Dedifferentiated amniotic fluid mesenchymal stem cell (primary cell): ENCODE data around the gene LARGE1.
"Not testable (repeated sequence)": the region's sequence is repeated elsewhere in the genome, so short reads cannot be mapped to it uniquely, and the experiment has no call there.

Experiments used
- DNase-seq: peaks from one replicate; pipeline ENCODE4 v3.0.0-alpha.2; 2016; ENCODE audit errors: extremely low spot score

The LARGE1 gene

DNA sequence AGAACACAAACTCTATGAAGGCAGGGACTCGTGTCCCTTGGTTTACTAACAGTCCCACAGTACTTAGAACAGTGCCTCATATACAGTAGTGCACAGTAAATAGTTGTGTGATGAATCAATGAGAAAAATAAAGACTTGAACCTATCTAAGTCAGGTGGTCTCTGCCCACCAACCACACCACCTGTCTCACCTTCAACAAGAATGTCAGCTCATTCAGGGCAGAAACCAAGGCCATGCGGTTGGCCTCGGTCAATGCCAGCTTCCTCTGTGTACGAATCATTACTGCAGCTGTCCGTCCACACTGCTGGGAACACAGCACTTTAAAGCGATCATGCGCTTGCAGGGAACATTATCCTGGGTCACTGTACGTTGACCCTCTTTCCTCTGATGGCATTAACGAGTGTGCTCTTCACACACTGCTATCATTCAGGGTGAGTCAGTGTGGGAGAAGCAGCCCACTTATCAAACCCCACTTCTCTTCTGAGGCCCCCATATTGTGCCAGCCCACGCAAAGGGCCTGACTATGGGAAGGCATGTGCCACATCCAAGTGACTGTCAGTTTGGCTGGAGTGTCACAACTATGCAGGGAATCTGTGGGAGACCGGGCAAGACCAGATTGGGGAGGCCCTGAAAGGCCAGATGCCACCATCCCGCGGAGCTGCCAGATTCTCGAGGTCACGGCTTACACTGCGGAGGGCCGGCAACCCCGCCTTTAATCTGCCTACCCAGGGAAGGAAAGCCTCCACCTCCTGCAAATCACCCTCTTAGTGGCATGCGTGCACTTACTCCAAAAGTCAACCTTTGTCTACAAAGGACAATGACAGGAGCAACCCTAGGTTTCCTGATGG lies 36.1 kb downstream of the LARGE1 start:
- no peak for DNase-seq

DNA sequence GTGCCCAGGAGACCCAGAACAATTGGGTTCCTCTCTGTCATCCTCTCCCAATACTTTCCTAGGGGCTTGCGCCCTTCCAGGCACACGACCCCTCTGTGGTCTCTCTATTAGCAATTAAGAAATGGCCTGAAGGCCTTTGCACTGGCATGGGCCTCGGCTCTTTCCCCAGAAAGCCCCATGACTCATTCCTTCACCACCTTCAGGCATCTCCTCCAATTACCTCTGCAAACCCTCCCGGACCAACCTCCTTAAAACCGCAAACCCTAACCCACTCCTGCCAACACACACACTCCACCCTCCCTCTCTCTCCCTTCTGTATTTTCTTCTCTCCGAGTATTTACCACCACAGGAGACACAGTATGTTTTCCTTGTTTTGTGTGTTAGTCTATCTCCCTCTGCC lies 36.7 kb downstream of the LARGE1 start:
- DNase-seq = no peak

DNA sequence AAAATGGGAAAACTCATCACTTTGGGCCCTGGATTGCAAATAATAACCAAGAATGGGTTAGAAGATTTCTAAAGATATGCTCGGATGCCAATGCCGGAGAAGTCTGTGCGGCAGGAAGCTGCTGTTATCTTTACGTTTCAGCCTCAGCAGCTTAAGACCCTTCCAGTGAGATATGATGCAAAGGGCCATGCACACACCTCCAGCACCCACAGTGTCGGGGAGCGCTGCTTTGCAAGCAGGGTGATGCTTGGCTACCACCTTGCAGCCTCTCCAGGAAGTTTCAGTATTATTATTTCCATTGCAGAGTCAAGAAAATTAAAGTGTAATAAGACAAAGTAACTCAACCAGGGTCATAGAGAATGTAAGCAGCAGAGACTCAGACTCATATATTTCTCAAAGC lies 37.3 kb downstream of the LARGE1 start:
- no peak for DNase-seq

DNA sequence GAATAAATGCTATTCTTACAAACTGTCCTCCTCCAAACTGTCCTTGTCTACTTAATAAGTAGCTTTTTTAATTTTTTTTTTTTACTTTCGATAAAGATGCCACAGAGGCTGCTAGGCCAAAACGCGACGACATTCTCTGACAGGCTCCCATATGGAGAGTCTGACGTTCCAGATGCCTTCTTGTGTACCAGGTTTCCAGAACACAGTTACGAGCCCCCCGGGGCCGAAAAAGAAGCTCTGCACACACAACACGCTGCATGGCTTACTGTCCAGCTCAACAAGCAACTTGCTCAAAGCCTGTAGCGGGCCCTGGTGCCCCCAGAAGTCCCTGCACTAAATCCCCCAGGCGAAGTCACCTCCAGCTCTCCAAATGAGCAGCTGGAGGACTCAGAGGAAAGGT lies 39.3 kb downstream of the LARGE1 start:
- no peak for DNase-seq

DNA sequence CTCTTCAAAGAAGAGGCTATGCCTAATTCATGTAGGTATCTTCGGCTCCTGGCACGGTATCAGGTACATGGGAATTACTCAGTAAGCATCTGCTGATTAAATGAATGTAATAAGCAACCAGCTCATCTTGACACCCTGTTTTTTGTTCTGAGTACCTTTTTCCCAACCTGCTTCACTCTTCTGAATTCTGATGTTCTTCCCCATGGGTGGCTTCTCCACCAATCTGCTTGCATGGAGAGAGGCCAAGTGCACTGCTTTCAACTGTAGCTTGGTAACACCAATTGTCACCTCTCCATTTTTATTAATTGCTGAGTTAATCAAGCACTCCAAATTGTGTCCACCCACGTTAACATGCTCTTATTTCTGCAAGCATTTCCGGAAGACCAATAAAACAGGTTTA lies 40.5 kb downstream of the LARGE1 start:
- no peak for DNase-seq

DNA sequence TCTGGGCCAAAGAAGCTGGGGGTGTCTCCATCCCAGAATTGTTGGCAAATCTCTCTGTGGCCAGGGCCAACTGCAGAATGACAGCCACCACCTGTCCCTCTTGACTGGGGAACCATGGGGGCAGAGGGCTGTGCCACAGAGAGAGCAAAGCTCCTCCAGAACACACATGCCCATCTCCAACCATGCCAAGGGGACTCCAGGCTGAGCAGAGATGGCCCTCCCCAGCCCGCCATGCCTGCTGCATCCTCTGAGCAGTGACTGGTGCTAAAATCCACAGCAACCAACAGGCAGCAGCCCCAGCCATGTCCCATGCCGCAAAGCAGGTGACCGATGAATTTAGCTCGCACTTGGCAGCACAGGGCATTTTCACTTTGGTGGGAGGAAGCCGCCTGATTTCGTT lies 45.0 kb downstream of the LARGE1 start:
- no peak for DNase-seq

DNA sequence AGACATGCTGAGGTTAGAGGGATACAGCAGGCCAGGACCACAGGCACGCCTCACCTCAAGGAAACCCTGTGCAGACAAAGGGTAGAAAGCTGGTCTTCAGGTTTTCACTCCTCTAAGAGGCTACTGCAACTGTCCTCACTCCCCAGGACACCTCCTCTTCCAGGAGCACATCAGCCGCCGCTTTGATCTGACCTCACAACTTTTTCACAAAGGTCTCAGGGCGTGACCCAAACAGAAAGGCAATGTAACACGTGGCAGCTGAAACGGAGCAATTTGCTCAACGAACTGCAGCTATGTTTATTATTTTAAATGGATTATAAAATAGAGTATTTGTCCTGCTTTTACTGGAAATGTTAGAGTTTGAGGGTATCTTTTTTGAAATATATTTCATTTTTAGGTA lies 46.1 kb downstream of the LARGE1 start:
- no peak for DNase-seq

DNA sequence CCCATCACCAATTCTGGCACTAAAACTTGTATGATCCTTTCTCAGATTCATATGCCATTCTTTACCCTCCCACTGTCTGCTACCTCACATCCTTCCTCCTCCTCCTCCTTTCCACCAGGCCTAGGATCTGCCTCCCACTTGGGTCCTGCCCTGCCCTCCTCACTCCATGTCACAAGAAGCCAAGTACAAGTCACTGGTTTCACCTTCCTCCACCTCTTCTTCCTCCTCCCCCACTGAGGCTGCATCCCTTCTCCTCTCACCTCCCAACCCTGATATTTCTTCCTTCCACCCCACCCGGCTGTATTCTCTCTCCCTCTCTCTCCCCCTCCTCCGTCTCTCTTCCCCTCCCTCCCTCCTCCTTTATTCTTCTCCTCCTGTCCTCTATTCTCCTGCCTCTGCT lies 46.6 kb downstream of the LARGE1 start:
- DNase-seq = no peak

DNA sequence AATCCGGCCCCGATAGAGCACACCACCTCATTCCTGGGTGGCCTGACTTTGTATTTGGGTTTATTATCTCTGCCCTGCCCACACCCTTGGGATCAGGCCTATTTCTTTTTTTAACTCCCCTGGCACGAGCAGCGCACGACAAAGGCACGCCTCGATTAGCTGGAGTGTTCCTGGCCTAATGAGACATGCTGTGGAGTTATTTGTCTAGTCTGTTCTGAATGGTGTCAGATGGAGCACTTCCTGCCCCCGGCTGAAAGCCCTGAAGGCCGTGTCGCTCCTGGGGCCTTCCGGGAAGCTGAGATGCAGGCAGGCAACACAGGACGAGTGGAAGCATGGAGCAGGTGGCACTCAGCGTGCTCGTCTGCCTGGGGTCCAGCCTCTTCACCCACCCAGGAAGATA lies 47.1 kb downstream of the LARGE1 start:
- DNase-seq = no peak

DNA sequence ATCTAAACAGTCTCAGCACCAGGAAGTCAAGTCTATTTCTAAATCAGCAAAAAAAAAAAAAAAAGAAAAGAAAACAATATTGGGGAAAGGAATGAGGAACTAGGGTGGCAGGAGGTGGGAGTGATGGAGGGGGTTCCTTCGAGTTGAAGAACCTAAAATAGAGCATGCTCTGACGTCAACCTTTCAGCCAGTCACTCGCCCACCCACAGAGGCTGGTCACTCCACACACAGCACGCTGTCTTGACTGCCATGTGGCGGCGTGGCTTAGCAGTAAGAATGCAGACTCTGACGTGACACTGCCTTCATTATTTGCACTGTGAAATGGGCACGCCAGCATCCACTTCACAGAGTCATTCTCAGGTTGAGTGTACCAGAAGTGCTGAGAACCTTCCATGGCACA lies 48.3 kb downstream of the LARGE1 start:
- DNase-seq = no peak

DNA sequence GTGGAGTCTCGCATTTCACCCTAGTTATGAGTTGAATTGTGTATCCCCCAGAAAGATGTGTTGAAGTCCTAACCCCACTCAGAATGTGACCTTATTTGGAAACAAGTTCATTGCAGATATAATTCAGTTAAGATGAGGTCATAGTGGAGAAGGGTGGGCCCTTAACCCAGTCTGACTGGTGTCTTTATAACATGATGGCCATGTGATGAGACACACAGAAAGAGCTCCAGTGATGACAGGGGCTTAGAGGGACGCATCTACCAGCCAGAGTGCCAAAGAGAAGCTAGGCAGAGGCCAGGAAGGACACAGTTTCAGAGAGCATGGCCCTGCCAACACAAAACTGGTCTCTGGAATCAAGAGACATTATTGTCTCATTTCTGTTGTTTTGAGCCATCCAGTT lies 50.3 kb downstream of the LARGE1 start:
- no peak for DNase-seq

DNA sequence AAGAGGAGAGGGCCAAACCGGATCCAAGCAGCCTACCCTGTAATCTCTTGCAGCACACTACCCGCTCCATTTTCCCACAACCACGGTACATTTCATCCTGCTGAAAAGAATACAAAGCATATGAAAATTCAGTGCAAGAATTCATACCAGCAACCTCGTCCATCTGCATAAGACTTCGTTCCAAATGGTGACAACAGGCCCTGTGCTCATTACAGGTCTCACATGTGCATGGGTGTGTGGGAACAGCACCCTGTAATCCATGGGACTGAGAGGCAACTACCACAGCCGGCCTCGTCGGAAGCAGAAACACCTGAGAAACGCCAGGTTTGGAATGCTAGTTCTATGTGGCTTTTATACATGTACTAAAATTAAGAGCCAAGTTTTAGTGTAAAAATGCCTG lies 52.3 kb downstream of the LARGE1 start:
- DNase-seq = no peak

DNA sequence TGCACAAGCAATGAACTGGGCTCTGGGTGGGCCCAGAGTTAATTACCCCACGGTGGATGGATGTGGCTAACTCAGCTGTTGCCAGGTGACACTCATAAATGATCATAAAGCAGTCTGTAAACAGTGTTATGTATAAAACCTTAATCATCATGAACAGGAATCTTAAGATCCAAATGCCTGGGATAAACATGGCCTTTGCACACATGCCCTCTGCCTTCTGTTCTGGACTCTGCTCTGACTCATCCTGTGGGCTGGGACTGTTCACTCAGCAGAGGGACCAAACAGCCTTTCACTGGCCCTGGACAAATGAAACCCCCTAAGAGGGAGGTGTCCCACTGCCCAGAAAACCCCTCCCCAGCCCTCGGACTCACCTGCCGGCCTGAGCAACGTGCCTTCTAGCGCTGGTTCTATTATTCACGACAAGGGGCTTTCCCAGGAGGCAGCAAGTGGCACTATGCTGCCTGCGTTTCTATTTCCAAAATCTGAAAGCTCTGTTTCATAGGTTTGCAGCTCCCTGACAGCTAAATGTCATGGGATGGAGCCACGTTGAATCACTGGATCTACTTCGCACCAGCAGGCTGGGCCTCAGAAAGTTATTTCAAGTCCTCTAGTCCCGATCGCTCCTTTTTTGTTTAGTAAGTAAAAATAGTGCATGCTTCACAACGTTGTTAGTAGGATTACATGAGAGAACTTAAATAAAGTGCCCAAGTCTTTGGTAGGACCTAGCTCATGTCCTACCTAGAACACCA lies 53.0 kb downstream of the LARGE1 start:
- no peak for DNase-seq

DNA sequence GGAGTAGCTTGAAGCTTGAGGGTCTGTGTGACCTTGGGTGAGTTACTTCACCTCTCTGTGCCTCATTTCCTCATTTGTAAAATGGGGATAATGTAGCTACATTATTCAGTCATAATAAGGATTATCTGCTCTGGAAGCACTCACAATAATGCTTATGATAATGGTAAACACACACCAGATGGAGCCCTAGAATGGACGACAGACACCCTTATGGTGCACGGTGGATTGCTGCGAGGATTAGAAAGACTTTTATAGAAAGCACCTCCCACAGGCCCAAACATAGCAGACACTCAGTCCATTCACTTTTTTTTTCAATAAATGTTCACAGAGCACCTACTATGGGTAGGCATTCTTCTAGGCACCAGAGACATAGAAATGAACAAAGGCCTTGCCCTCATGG lies 53.8 kb downstream of the LARGE1 start:
- DNase-seq = no peak

DNA sequence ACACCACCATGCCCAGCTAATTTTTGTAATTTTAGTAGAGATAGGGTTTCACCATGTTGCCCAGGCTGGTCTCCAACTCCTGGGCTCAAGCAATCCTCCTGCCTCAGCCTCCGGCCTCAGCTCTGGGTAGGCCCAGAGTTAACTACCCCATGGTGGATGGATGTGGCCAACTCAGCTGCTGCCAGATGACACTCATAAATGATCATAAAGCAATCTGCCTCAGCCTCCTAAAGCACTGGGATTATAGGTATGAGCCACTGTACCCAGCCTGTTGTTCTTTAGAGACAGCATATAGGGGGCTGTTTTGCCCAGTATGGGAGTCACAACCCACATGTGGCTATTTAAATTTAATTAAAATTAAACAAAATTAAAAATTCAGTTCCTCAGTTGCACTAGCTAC lies 54.3 kb downstream of the LARGE1 start:
- DNase-seq = no peak

DNA sequence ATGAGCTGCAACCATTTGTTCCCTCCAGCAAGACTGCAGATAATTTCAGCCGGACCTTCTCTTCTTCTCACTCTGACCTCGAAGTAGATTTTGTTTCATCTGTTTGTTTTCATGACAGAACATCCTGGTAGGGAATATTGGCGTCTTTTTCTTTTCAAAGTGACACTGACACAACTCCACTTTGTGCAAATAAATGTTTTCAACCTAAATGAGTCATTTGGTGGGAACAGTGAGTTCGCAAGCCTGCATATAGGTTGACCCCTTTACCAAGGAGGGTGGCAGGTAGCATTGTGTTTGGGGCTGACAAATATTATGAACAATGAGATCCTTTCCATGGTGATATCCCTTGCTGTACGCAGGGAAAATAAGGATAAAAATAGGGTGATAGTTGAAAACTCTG lies 55.0 kb downstream of the LARGE1 start:
- no peak for DNase-seq

DNA sequence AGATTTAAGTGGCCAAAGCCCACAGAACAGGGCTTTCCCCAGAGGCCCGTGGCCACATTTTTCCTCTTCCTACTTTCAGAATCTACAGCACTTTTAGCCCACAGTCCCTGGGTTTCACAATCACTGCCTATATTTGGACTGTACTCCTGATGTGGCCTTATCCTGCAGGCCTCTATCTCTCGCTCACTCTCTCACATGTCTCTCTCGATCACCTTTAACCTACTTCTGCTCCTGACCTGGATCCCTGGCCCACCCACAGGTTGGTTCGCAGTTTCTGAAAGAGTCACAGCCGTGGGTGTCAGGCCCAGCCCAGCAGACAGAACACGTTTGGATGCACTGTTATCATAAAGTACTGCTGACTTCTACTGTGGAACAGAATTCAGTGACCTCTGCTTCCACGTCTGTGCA lies 55.5 kb downstream of the LARGE1 start:
- no peak for DNase-seq

DNA sequence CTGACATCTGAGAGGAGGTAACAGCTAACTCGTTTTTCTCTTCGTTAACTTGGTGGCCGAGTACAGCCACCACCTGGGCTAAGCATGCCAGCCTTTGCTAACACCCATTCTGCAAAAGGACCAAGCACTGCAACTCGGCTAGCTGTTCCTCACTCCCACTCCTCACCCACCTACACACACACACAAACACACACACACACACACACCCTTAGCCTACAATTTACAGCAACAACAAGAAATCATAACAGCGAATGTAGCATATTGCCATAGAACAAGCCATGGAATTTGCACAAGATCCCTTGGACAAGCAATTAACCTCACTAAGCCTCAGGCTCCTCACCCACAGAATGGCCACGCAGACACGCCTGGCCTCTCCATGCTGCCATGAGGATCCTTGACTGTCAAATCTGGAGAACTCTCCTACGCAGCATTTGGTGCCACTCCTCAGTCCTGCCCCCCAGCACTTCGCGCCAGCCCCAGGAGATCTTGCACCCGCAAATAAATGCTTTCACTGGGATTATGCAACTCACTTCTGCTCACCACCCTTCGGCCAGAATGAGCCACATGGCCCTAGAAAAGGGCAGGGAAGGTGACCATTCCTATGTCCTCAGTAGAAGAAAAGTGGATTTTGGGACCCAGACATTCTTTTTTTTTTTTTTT lies 58.9 kb downstream of the LARGE1 start:
- DNase-seq = no peak

DNA sequence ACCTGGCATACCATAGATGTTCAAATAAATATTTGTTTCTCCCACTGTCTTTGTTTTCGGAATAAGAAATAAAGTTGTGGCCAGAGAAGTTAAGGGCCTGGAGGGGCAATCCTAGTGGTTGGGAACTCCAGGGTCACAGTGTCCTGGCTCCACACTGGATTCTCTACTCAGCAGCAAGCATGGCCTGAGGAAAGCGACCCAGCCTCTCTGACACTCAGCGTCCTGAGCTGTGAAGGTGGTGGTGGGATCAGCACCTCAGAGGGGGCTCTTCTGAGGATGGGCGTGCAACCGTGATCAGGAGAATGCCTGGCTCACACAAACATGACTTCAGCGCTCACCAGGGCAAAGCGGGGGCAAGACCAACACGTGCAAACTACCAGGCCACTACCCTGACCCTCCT lies 59.9 kb downstream of the LARGE1 start:
- no peak for DNase-seq

DNA sequence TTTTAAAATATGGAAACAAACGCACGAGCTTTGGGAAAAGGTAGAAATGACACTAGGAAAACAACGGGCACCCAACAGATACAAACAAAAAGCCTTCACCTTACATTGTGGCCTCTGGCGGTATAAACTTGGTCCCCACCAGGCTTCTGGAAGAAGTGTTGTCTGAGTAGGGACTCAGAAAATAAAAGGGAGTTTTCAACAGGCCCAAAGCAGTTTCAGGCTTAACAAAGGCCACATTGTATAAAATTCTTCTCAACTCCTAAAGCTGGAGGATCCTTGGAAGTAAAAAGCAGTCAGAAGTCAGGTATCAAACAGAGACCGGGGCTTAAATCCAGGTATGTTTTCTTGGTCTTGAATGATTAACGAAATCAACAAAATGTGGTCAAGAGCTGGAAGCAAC lies 61.0 kb downstream of the LARGE1 start:
- no peak for DNase-seq

DNA sequence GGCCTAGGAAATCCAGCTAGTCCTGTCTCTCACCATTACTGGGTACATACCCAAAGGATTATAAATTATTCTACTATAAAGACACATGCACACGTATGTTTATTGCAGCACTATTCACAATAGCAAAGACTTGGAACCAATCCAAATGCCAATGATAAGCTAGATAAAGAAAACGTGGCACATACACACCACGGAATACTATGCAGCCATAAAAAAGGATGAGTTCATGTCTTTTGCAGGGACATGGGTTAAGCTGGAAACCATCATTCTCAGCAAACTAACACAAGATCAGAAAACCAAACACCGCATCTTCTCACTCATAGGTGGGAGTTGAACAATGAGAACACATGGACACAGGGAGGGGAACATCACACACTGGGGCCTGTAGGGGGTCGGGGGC lies 61.6 kb downstream of the LARGE1 start:
- not testable (repeated sequence) for DNase-seq

DNA sequence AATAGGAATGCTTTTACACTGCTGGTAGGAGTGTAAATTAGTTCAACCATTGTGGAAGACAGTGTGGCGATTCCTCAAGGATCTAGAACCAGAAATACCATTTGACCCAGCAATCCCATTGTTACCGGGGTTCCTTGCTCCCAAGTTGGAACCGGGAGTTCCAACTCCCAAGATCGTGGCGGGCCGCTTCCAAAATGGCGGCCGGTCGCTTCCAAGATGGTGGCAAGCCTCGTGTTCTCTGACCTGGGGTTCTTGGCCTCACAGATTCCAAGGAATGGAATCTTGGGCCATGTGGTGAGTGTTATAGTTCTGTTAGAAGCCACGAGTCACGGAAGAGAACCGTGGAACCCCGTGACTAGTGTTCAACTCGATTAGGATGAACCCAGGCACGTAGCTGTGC lies 62.5 kb downstream of the LARGE1 start:
- DNase-seq = not testable (repeated sequence)

DNA sequence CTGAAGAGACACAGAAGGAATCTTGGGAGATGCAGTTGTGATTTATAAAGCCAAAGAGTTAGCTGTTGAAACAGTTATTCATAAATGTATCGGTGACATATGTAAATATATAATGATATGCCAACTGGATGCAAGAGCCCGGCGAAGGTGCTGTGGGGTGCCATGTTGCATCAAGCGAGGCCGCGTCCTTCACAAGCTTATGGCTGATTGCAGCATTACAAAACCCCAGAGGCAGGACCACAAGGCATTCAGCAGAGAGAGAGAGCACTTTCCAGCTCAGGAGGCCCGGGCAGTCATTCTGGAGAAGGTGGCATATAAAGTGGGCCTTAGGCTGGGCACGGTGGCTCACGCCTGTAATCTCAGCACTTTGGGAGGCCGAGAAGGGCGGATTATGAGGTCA lies 65.6 kb downstream of the LARGE1 start:
- DNase-seq = no peak
